Endothelial cell of umbilical vein (primary cell): ENCODE results near the gene ACTG2. TPM values are rescaled to one million over a fixed set of nuclear protein-coding genes. Genes with fewer than 3 reads are reported as not detected.

Experiments
- BruUV-seq: library from RNA; stranded (reverse); fragments of 400-500 nt; replicated peaks from 2 replicates; lab custom pipeline; 2021; lab: Mats Ljungman, UMichigan
- CTCF ChIA-PET: fragments of 300-600, 350-600 bp; sonication (Branson Sonifier 250); formaldehyde crosslinking; loops from one replicate; lab custom pipeline; 2021; ENCODE audit warnings: antibody characterized with exemption, inconsistent platforms; lab: Charles Lee
- POLR2A ChIA-PET: fragments of 300-600, 350-600 bp; sonication (Branson Sonifier 250); formaldehyde crosslinking; loops from one replicate; lab custom pipeline; 2021; ENCODE audit warnings: antibody characterized with exemption, inconsistent platforms; lab: Charles Lee
- DNase-seq: peaks from one replicate; pipeline ENCODE4 v3.0.0-alpha.2; 2011; ENCODE audit warnings: low read depth, low spot score
- FAIRE-seq: peaks from 2 replicates; lab custom pipeline; 2011; peaks lifted over from hg19 to GRCh38; lab: Jason Lieb, UNC
- H2AFZ ChIP-seq: 2 replicates; pipeline ENCODE4 v1.6.0; 2012; ENCODE audit warnings: low read depth, low read length, control low read depth, inconsistent platforms
- H3K27ac ChIP-seq: 2 replicates; pipeline ENCODE4 v1.5.1; 2011; ENCODE audit warnings: low read depth, mild to moderate bottlenecking, control low read depth, low read length, moderate library complexity; ENCODE audit not compliant: insufficient read depth
- H3K27me3 ChIP-seq, 2 experiments: 2 replicates each; pipeline versions ENCODE4 v1.6.0 to v1.6.1; 2011; ENCODE audit warnings: low read length in 2 of 2, mixed read lengths in 1 of 2; ENCODE audit not compliant: control insufficient read depth in 2 of 2, insufficient read depth in 2 of 2
- H3K36me3 ChIP-seq, 2 experiments: 2 replicates in 1 of 2; 3 replicates in 1 of 2; pipeline ENCODE4 v1.5.1; 2011; ENCODE audit warnings: low read length in 2 of 2, mild to moderate bottlenecking in 1 of 2, moderate library complexity in 1 of 2; ENCODE audit not compliant: control insufficient read depth in 2 of 2, insufficient read depth in 2 of 2; ENCODE audit errors: extremely low read depth in 1 of 2
- H3K4me1 ChIP-seq: 3 replicates; pipeline ENCODE4 v1.5.1; 2011; ENCODE audit warnings: mild to moderate bottlenecking, low read length; ENCODE audit not compliant: control insufficient read depth, insufficient read depth; ENCODE audit errors: extremely low read depth
- H3K4me2 ChIP-seq: 2 replicates; pipeline ENCODE4 v1.6.1; 2011; ENCODE audit warnings: low read length, control low read depth, mixed read lengths; ENCODE audit not compliant: insufficient read depth
- H3K4me3 ChIP-seq, 3 experiments: fragments of 200-600 bp in 1 of 3; sonication (generic), shearing (Covaris generic) in 1 of 3; replicated peaks in 1 of 3; 2 replicates each; pipeline ENCODE4 v1.5.1; 2011 to 2016; ENCODE audit warnings: control low read depth in 3 of 3, low read length in 3 of 3, mild to moderate bottlenecking in 2 of 3, inconsistent platforms in 1 of 3, low read depth in 1 of 3, moderate library complexity in 1 of 3; ENCODE audit not compliant: insufficient read depth in 1 of 3
- H3K79me2 ChIP-seq: 2 replicates; pipeline ENCODE4 v1.6.0; 2012; ENCODE audit warnings: low read length, inconsistent platforms; ENCODE audit not compliant: control insufficient read depth, insufficient read depth
- H3K9ac ChIP-seq: replicated peaks from 2 replicates; pipeline ENCODE3; 2011; ENCODE audit warnings: low read length, control low read depth; ENCODE audit not compliant: insufficient read depth; ENCODE audit errors: extremely low read depth
- H3K9me1 ChIP-seq: replicated peaks from 3 replicates; pipeline ENCODE4 v1.6.0; 2011; ENCODE audit warnings: mild to moderate bottlenecking, low read length; ENCODE audit not compliant: control insufficient read depth, insufficient read depth; ENCODE audit errors: extremely low read depth
- H3K9me3 ChIP-seq: replicated peaks from 2 replicates; pipeline ENCODE4 v1.5.1; 2012; ENCODE audit warnings: low read length, inconsistent platforms; ENCODE audit not compliant: control insufficient read depth, insufficient read depth
- H4K20me1 ChIP-seq: replicated peaks from 2 replicates; pipeline ENCODE3; 2011; ENCODE audit warnings: mild to moderate bottlenecking, low read length; ENCODE audit not compliant: control insufficient read depth, insufficient read depth; ENCODE audit errors: extremely low read depth
- EZH2 ChIP-seq: IDR thresholded peaks from 2 replicates; pipeline ENCODE4 v1.6.1; 2012; ENCODE audit warnings: borderline replicate concordance, low read depth, mild to moderate bottlenecking, moderate library complexity, low read length, inconsistent platforms; ENCODE audit not compliant: severe bottlenecking
- FOS ChIP-seq: IDR thresholded peaks from 2 replicates; pipeline ENCODE4 v1.6.1; 2011; ENCODE audit warnings: mild to moderate bottlenecking, low read length, moderate library complexity, borderline replicate concordance; ENCODE audit not compliant: insufficient read depth
- GATA2 ChIP-seq: IDR thresholded peaks from 2 replicates; pipeline ENCODE4 v1.7.0; 2011; ENCODE audit warnings: low read depth, mild to moderate bottlenecking, moderate library complexity, mixed read lengths, low read length; ENCODE audit not compliant: insufficient read length, insufficient read depth
- JUN ChIP-seq: IDR thresholded peaks from 2 replicates; pipeline ENCODE4 v1.6.1; 2011; ENCODE audit warnings: borderline replicate concordance, low read depth; ENCODE audit not compliant: insufficient read length, insufficient read depth
- MYC ChIP-seq: IDR thresholded peaks from one replicate; pipeline ENCODE4 v1.6.1; 2011; ENCODE audit warnings: mild to moderate bottlenecking, low read depth, low read length
- POLR2A ChIP-seq: IDR thresholded peaks from 2 replicates; pipeline ENCODE4 v1.6.1; 2012; ENCODE audit warnings: low read depth, mild to moderate bottlenecking, control low read depth, low read length
- POLR2AphosphoS5 ChIP-seq: IDR thresholded peaks from 2 replicates; pipeline ENCODE4 v1.6.1; 2012; ENCODE audit warnings: low read depth, mild to moderate bottlenecking, control low read depth, low read length, moderate library complexity; ENCODE audit not compliant: insufficient read depth
- dilution Hi-C: fragments of 300-500 bp; cut with MboI; formaldehyde crosslinking; loops from one replicate; pipeline ENCODE4 v1.15.0; 2019; ENCODE audit warnings: low sequenced_read_pairs; ENCODE audit not compliant: extremely low pct_ligation_motif_present
- intact Hi-C: fragments of 100-400 bp; cut with micrococcal nuclease; formaldehyde crosslinking; loops from one replicate; pipeline ENCODE4 v1.10.0; 2022
- polyA plus RNA-seq, 4 experiments: library from polyadenylated mRNA; depleted of rRNA in 3 of 4; stranded (reverse) in 3 of 4; unstranded in 1 of 4; fragments of >200 nt; gene quantifications; 2 replicates each; pipeline versions ENCODE4 v1.2.1 to v1.2.3, GENCODE V29; 2011 to 2012; ENCODE audit warnings: missing spikeins in 1 of 4
- total RNA-seq: library from RNA; stranded (reverse); gene quantifications from 2 replicates; pipeline ENCODE4 v1.2.3, GENCODE V29; 2021
- TF ChIP-seq, protein P1 (sequence below), 2 donors: IDR thresholded peaks; 1 replicate in 1 of 2; 2 replicates in 1 of 2; pipeline ENCODE4 v1.5.1; 2011; ENCODE audit warnings: low read length in 2 of 2, mild to moderate bottlenecking in 2 of 2, moderate library complexity in 2 of 2, control low read depth in 1 of 2, inconsistent platforms in 1 of 2, low read depth in 1 of 2; ENCODE audit not compliant: insufficient read depth in 1 of 2; ENCODE audit errors: extremely low read depth in 1 of 2
- TF ChIP-seq, protein P2 (sequence below): IDR thresholded peaks from 2 replicates; pipeline ENCODE4 v1.6.1; 2011; ENCODE audit not compliant: insufficient read depth, insufficient read length

ACTG2 gene
- total and polyA plus RNA-seq, 2 donors (not counting 3 experiments of a cell fraction or from before 2014, with no cell fraction given) = not detected

DNA sequence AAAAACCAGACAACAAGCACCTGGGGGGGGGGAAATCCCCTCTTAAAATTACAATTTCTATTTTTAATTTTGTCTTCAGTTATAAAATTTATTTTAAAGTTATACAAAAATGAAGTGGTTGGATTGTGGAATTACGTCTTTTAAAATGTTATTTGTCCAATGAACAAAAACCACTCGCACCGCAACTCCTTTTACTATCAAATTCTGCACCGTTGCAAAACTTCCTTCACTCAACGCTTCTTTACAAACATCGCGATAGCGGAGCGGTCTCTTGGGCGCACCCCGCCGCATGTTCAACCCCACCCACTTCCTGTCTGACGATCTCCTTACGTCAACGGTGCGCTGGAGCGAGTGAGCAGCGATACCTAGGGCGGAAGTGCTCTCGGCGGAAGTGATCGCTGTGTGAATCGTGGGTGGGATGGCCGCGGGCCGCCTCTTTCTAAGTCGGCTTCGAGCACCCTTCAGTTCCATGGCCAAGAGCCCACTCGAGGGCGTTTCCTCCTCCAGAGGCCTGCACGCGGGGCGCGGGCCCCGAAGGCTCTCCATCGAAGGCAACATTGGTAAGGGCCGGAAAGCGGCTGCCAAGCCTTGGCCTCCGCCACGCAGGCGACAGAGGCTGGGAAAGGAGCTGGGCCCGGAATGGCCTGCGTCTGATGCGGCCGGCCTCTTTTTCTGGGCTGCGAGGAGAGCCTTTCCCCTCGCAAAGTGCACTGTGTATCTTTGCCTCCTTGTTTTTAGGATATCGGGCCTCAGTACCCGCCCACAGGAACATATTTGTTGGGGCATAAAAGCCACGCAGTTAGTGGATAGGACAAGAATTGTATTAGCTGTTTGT is 33.9 kb downstream of the ACTG2 start, which contains the start of gene DGUOK:
Gene DGUOK, plus strand, starts transcription at position 388 of the 835 bp plus-strand sequence. Its CDS starts 31 bp downstream, at position 419.
- peak within 1 kb of the TSS; percentile 97 for H3K4me2 ChIP-seq
- intact Hi-C loops = loop anchor here (1.0 to 2.0 kb wide), 4 partner anchors 53 to 189 kb away; partner anchors contain the start of genes STAMBP, TET3 and TPRKB
- ChIA-PET CTCF (interaction anchor here (0.6 kb wide), 1 partner anchor 61 kb away, joined by 4 read pairs; no protein-coding TSS in a partner anchor), POLR2A (interaction anchor here (1.0 kb wide), 1 partner anchor 10 kb away, joined by 3 read pairs; no protein-coding TSS in a partner anchor)
- FAIRE-seq = peak; percentile 100
- TSS peak; percentile 80 for BruUV-seq
- H3K4me3 ChIP-seq = peak within 1 kb of the TSS; percentile 48 to 95 (median 91)
- dilution Hi-C loops = no loop called here
- peak; percentile 98 for DNase-seq
- no peaks in the 10 kb centered on the region for H4K20me1 ChIP-seq
- H3K79me2 ChIP-seq = peaks cover 36% of the 10 kb centered on the region
- peak within 1 kb of the TSS; percentile 98 for H3K27ac ChIP-seq
- TF ChIP-seq POLR2A (peak; percentile 84), GATA2 (no peak), FOS (no peak), POLR2AphosphoS5 (peak; percentile 95), MYC (peak; percentile 66), JUN (no peak), EZH2 (no peak)
- TF ChIP-seq, protein P1, sequence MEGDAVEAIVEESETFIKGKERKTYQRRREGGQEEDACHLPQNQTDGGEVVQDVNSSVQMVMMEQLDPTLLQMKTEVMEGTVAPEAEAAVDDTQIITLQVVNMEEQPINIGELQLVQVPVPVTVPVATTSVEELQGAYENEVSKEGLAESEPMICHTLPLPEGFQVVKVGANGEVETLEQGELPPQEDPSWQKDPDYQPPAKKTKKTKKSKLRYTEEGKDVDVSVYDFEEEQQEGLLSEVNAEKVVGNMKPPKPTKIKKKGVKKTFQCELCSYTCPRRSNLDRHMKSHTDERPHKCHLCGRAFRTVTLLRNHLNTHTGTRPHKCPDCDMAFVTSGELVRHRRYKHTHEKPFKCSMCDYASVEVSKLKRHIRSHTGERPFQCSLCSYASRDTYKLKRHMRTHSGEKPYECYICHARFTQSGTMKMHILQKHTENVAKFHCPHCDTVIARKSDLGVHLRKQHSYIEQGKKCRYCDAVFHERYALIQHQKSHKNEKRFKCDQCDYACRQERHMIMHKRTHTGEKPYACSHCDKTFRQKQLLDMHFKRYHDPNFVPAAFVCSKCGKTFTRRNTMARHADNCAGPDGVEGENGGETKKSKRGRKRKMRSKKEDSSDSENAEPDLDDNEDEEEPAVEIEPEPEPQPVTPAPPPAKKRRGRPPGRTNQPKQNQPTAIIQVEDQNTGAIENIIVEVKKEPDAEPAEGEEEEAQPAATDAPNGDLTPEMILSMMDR (IDR thresholded peaks at IDR 0.05; ENCODE audit: extremely low read depth in 1 of 2, insufficient read depth in 1 of 2, low read depth in 1 of 2, low read length in 2 of 2) = no peak
- TF ChIP-seq, protein P2, sequence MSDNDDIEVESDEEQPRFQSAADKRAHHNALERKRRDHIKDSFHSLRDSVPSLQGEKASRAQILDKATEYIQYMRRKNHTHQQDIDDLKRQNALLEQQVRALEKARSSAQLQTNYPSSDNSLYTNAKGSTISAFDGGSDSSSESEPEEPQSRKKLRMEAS = peak; percentile 45
- H3K27me3 ChIP-seq = peaks cover 8 to 9% of the 10 kb centered on the region in 2 experiments
- H3K36me3 ChIP-seq = no peaks in the 10 kb centered on the region
- no peaks in the 10 kb centered on the region for H3K9me1 ChIP-seq
- peak within 1 kb of the TSS; percentile 88 for H2AFZ ChIP-seq
- no peaks in the 10 kb centered on the region for H3K9me3 ChIP-seq
- peak within 1 kb of the TSS; percentile 99 for H3K9ac ChIP-seq
- H3K4me1 ChIP-seq = peaks cover 13% of the 10 kb centered on the region
